Small intestine (tissue), 7 donors: ENCODE measurements around the gene KCNJ13. TPM values are rescaled to one million over a fixed set of nuclear protein-coding genes. Genes with fewer than 3 reads are reported as not detected.

ENCODE experiments used
- DNase-seq, 2 donors: peaks; one replicate each; pipeline versions ENCODE4 v3.0.0 to v3.0.0-alpha.2; 2013
- FAIRE-seq: peaks from 2 replicates; lab custom pipeline; 2012; peaks lifted over from hg19 to GRCh38; lab: Jason Lieb, UNC
- H3K27ac ChIP-seq, 3 donors: one replicate each; pipeline ENCODE4 v1.5.1; 2013; ENCODE audit warnings: low read length in 2 of 3, mild to moderate bottlenecking in 2 of 3, control low read depth in 1 of 3, inconsistent platforms in 1 of 3, low read depth in 1 of 3, moderate library complexity in 1 of 3
- H3K27me3 ChIP-seq, 3 donors: one replicate each; pipeline ENCODE4 v1.6.1; 2013; ENCODE audit warnings: low read length in 3 of 3, inconsistent platforms in 1 of 3; ENCODE audit not compliant: control insufficient read depth in 3 of 3, insufficient read depth in 3 of 3
- H3K36me3 ChIP-seq, 3 donors: one replicate each; pipeline ENCODE4 v1.6.1; 2013; ENCODE audit warnings: low read length in 3 of 3, inconsistent platforms in 1 of 3, low read depth in 1 of 3, mild to moderate bottlenecking in 1 of 3, moderate library complexity in 1 of 3; ENCODE audit not compliant: control insufficient read depth in 3 of 3, insufficient read depth in 2 of 3
- H3K4me1 ChIP-seq, 3 donors: one replicate each; pipeline ENCODE4 v1.6.1; 2013; ENCODE audit warnings: low read length in 2 of 3, inconsistent platforms in 1 of 3, low read depth in 1 of 3, mild to moderate bottlenecking in 1 of 3, moderate library complexity in 1 of 3; ENCODE audit not compliant: control insufficient read depth in 3 of 3, insufficient read depth in 2 of 3
- H3K4me3 ChIP-seq, 3 donors: one replicate each; pipeline ENCODE4 v1.5.1; 2013; ENCODE audit warnings: low read length in 3 of 3, control low read depth in 1 of 3, inconsistent platforms in 1 of 3, low read depth in 1 of 3, mild to moderate bottlenecking in 1 of 3, moderate library complexity in 1 of 3
- H3K9me3 ChIP-seq, 2 donors: one replicate each; pipeline ENCODE4 v1.6.1; 2013; ENCODE audit warnings: low read depth in 1 of 2, low read length in 1 of 2; ENCODE audit not compliant: control insufficient read depth in 2 of 2, insufficient read depth in 1 of 2
- WGBS, 3 donors: extraction: QIAGEN DNeasy Blood & Tissue Kit; methylation state at CpG; one replicate each; pipeline ENCODE4 v1.1.7; 2013; 5-methylcytosine and 5-hydroxymethylcytosine counted together
- polyA plus RNA-seq, 4 donors: library from polyadenylated mRNA; stranded (reverse) in 3 of 4; unstranded in 1 of 4; fragments of 200-250 nt in 3 of 4; fragments of 120-200 nt in 1 of 4; gene quantifications; one replicate each; pipeline versions ENCODE4 v1.2.1 to v1.2.3, GENCODE V29; 2013
- donor health status: healthy with polysubstance abuse.
- donor health status: control.
- donor health status: control.
- donor health status: Bipolar disorder and iron deficiency.
- donor health status: healthy.

KCNJ13 gene
- polyA plus RNA-seq, 4 donors: 8.4 to 87.2 (median 43.3) TPM

DNA sequence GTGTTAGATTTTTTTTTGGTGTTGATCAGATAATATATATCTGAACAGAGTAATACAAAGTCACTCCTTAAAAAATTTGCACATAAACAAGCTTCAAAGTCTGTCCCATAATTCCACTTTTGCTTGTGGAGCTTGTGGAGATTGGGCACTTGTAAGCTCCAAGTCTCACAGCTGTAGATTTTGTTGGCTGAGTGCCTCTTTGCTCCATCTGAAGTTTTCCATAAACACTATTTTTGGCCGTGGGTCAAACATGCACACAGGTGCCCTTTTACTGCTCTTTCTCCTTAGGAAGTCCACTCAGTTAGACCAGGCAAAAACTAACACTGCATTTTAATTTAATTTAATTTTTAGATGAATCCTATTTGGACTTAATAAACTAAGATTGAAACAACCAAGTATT, 3.6 kb upstream of the KCNJ13 start:
- Histone ChIP-seq H3K9me3 (no peaks in the 10 kb centered on the region), H3K27me3 (no peaks in the 10 kb centered on the region), H3K4me1 (peaks cover 8 to 20% (median 8%) of the 10 kb centered on the region in 3 donors), H3K4me3 (no peak overlapping the region), H3K27ac (no peak overlapping the region), H3K36me3 (peaks cover 0 to 11% (median 0%) of the 10 kb centered on the region in 3 donors)
- no peak for FAIRE-seq
- 11 to 42% (median 40%) methylated on average over 1 of the region's 1 CpG for WGBS, 3 donors
- no peak for DNase-seq

DNA sequence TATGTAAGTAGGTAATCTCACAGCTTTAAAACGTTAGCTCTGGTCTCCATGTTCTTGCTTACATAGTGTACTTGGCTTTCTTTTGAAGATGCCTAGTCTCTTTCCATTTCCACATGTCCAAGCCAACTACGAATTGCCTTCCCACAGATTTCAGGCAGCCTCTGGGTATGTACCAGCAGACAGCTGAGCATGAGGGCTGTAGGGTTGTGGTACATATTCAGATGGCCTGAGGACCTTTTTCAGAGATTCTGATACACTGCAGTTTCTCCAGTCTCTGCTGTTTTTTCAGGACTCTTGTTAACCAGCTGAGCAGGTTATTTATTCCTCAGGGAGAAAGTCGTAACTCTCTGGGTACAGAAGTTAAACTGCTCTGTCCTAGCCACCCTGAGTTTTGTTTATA, 3.1 kb upstream of the KCNJ13 start:
- Histone ChIP-seq H3K4me3 (no peak overlapping the region), H3K4me1 (peaks cover 8 to 17% (median 8%) of the 10 kb centered on the region in 3 donors), H3K27me3 (no peaks in the 10 kb centered on the region), H3K9me3 (no peaks in the 10 kb centered on the region), H3K36me3 (peaks cover 0 to 7% (median 0%) of the 10 kb centered on the region in 3 donors), H3K27ac (peak overlapping the region in 1 of 3 donors; percentile 46)
- FAIRE-seq (no peak), DNase-seq (no peak)
- WGBS, 3 donors: 26 to 62% (median 49%) methylated on average over 3 of the region's 3 CpGs

DNA sequence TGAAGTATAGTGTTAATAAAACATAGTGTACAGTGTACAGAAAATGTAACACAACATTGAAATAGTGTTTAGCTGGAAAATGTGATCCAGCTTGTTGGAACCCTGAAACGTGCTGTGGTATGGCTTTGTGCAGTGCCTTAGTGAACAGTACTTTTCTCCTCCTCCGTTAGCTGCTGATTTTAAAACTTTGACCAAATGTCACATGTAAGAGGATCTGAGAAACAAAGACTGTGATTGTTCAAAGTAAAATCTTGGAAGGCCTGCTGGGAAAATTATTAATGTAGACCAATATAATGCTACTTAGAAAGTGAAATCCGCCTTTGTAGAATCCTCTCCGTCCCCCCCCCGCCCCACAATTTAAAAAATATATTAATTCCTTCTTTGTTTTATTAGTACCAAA, 911 bp upstream of the KCNJ13 start:
- no peaks in the 10 kb centered on the region for H3K9me3 ChIP-seq
- H3K4me1 ChIP-seq: peaks cover 8 to 21% (median 10%) of the 10 kb centered on the region in 3 donors
- FAIRE-seq: no peak
- WGBS, 3 donors: 27 to 69% (median 52%) methylated on average over 5 of the region's 5 CpGs
- no peaks in the 10 kb centered on the region for H3K27me3 ChIP-seq
- peaks cover 0 to 8% (median 0%) of the 10 kb centered on the region in 3 donors for H3K36me3 ChIP-seq
- DNase-seq: peak in 1 of 2 donors; percentile 25
- H3K4me3 ChIP-seq: no peak overlapping the region
- peak overlapping the region in 1 of 3 donors; percentile 17 for H3K27ac ChIP-seq

DNA sequence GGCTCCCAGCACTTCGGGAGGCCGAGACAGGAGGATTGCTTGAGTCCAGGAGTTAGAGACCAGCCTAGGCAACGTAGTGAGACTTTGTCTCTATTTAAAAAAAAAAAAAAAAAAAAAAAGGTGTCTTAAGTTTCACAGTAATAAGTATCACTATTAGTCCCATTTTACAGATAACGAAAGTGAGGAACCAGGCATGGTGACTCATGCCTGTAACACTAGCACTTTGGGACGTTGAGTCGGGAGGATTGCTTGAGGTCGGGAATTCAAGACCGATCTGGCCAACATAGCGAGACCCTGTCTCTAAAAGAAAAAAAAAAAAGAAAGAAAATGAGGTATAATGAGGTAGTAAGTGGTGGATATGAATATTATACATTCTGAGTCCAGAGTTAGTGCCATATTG, 2.5 kb downstream of the KCNJ13 start:
- Histone ChIP-seq H3K4me3 (peak overlapping the region in 1 of 3 donors; percentile 44), H3K4me1 (peaks cover 0 to 11% (median 5%) of the 10 kb centered on the region in 3 donors), H3K36me3 (peaks cover 4 to 17% (median 5%) of the 10 kb centered on the region in 3 donors), H3K9me3 (no peaks in the 10 kb centered on the region), H3K27me3 (no peaks in the 10 kb centered on the region), H3K27ac (peak overlapping the region in 1 of 3 donors; percentile 79)
- DNase-seq (no peak), FAIRE-seq (no peak)
- WGBS, 3 donors: 77 to 89% (median 87%) methylated on average over 9 of the region's 9 CpGs

DNA sequence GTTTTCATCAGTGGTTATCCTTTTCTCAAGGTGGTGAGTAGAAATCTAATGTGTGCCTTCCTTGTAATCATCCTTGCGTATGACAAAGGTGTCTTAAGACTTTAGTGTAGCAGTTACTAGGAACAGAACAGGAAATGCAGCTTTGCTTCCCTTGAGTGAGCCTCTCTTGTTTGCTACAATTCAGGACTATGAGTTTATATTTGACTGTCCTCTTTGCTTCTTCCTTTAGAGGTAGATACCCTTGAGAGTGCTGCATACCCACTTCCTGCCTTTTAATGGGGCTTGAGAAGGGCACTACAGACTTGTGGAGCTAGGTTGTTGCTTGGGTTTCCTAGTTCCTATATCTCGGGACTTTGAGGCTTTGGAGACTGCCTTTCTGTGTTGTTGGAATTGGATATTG, 3.8 kb downstream of the KCNJ13 start:
- no peak for FAIRE-seq
- 54 to 78% (median 77%) methylated on average over 2 of the region's 2 CpGs for WGBS, 3 donors
- DNase-seq: peak in 1 of 2 donors; percentile 28
- H3K4me3 ChIP-seq: no peak overlapping the region
- peaks cover 7 to 17% (median 9%) of the 10 kb centered on the region in 3 donors for H3K36me3 ChIP-seq
- H3K9me3 ChIP-seq: no peaks in the 10 kb centered on the region
- H3K4me1 ChIP-seq: peaks cover 0 to 3% (median 2%) of the 10 kb centered on the region in 3 donors
- peak overlapping the region in 2 of 3 donors; percentile 8 to 51 for H3K27ac ChIP-seq
- H3K27me3 ChIP-seq: no peaks in the 10 kb centered on the region

DNA sequence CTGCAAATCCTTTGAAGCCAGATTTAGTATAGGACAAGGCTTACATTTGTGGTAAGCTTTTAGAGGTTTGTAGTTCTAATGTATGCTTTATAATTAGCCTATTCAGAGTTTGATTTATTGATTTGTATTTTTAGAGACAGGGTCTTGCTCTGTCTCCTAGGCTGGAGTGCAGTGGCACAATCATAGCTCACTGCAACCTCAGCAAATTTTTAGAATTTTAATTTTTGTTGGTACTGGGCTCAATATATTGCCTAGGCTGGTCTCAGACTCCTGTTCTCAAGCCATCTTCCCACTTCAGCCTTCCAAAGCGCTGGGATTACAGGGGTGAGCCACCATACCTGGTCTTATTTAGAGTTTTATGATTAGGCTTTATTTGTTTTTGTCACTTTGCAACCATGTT, 4.5 kb downstream of the KCNJ13 start:
- no peak for DNase-seq
- FAIRE-seq: no peak
- Histone ChIP-seq H3K9me3 (no peaks in the 10 kb centered on the region), H3K4me3 (no peak overlapping the region), H3K27me3 (no peaks in the 10 kb centered on the region), H3K4me1 (peaks cover 0 to 3% (median 2%) of the 10 kb centered on the region in 3 donors), H3K27ac (no peak overlapping the region), H3K36me3 (peaks cover 7 to 17% (median 9%) of the 10 kb centered on the region in 3 donors)
- 93 to 100% (median 100%) methylated on average over 1 of the region's 1 CpG for WGBS, 3 donors

DNA sequence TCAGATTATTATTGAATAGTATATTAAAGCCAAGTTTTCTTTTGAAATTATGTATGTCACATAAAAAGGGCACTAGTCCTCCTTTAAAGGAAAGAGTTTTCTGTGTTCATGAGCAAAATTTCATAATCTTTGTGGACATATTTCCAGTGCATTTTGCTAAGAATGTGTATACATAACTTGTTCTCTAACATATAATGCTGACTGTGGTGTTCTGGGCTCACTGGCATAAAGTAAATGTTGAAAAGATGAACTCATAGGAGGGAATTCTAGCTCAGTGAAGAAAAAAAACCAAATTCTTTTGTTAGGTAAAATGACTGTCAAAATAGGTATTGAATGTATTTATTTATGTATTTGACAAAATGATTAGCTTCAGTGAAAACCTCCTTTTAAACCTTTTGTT, 6.2 kb downstream of the KCNJ13 start:
- peaks cover 0 to 3% (median 2%) of the 10 kb centered on the region in 3 donors for H3K4me1 ChIP-seq
- peaks cover 7 to 19% (median 11%) of the 10 kb centered on the region in 3 donors for H3K36me3 ChIP-seq
- no peaks in the 10 kb centered on the region for H3K27me3 ChIP-seq
- DNase-seq (no peak), FAIRE-seq (no peak)
- H3K27ac ChIP-seq: no peak overlapping the region
- H3K4me3 ChIP-seq: no peak overlapping the region
- H3K9me3 ChIP-seq: no peaks in the 10 kb centered on the region

DNA sequence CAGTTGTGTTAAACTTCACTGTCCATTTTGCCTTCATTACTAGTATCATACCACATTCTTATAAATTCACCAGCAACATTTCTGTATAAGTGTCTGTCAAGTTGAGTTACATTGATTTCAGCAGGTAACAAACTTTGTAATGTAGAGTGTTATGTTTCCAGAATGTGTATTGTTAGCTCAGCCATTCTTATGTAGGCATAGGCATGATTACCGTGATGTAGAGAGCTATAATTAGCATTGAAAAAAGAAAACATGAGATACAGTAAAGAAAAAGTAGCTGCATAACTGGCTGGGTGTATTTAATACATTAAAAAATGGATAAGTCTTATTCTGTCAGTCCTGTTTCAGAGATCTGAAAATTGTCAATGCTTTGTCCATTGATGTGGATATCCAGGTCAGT, 8.5 kb downstream of the KCNJ13 start:
- DNase-seq (no peak), FAIRE-seq (no peak)
- Histone ChIP-seq H3K4me3 (no peak overlapping the region), H3K4me1 (peaks cover 0 to 2% (median 0%) of the 10 kb centered on the region in 3 donors), H3K36me3 (peaks cover 14 to 23% (median 15%) of the 10 kb centered on the region in 3 donors), H3K27ac (no peak overlapping the region), H3K9me3 (no peaks in the 10 kb centered on the region), H3K27me3 (no peaks in the 10 kb centered on the region)
- 95 to 97% (median 96%) methylated on average over 1 of the region's 1 CpG for WGBS, 3 donors
